ENCODE results near the gene LMBR1. TPM values are rescaled to one million over a fixed set of nuclear protein-coding genes. Genes with fewer than 3 reads are reported as not detected.
"Not testable (repeated sequence)": the region's sequence is repeated elsewhere in the genome, so short reads cannot be mapped to it uniquely, and the experiment has no call there.

The LMBR1 gene
- total and polyA plus RNA-seq, 2 donors (not counting 1 experiment from before 2014, with no cell fraction given): 19.7 to 85.2 TPM

GRCh38 chr7:156919132-156919713 is 26.2 kb upstream of the LMBR1 start:
- Mint-ChIP-seq H3K4me3 (no peak overlapping the region), H3K27ac (no peak overlapping the region), H3K27me3 (peaks cover 53% of the 10 kb centered on the region)

GRCh38 chr7:156918635-156919034 is 25.7 kb upstream of the LMBR1 start:
- H3K9me3 Mint-ChIP-seq (ENCODE audit: insufficient read depth): no peaks in the 10 kb centered on the region
- ChIA-PET CTCF (no interaction called here), POLR2A (no interaction called here)
- H3K36me3 ChIP-seq (replicated peaks in 1 of 2; ENCODE audit: control extremely low read depth in 1 of 2, control insufficient read depth in 1 of 2, extremely low read depth in 1 of 2, insufficient read depth in 2 of 2, low read length in 1 of 2): no peaks in the 10 kb centered on the region
- peaks cover 0 to 17% (median 0%) of the 10 kb centered on the region in 4 experiments for H3K27me3 ChIP-seq (replicated peaks in 1 of 4; ENCODE audit: control extremely low read depth in 1 of 4, control insufficient read depth in 3 of 4, insufficient read depth in 4 of 4, low read length in 3 of 4)
- H3K27ac ChIP-seq (ENCODE audit: low read length in 2 of 2): no peak overlapping the region
- H3K4me3 Mint-ChIP-seq: no peak overlapping the region
- no peak overlapping the region for H3K9ac ChIP-seq (ENCODE audit: low read length)
- no peak overlapping the region for H3K27ac Mint-ChIP-seq
- no peaks in the 10 kb centered on the region for H3K79me2 ChIP-seq (ENCODE audit: control insufficient read depth, insufficient read depth, low read length)
- intact Hi-C loops (cut with micrococcal nuclease): no loop called here
- WGBS (ENCODE audit: insufficient coverage): no CpG with 5 or more reads among the region's 1 CpG
- peaks cover 17% of the 10 kb centered on the region for H3K4me1 Mint-ChIP-seq
- ATAC-seq (ENCODE audit: low read depth): no peak
- no peak for DNase-seq
- H4K20me1 ChIP-seq (ENCODE audit: control insufficient read depth, insufficient read depth, low read length, poor library complexity, severe bottlenecking): no peaks in the 10 kb centered on the region
- no peak for TF ChIP-seq EZH2 (IDR thresholded peaks at IDR 0.05; ENCODE audit: borderline replicate concordance, insufficient read depth, low read depth, low read length, poor library complexity, severe bottlenecking)
- no peak for TF ChIP-seq CTCF (IDR thresholded peaks at IDR 0.05)
- H3K4me2 ChIP-seq (replicated peaks; ENCODE audit: low read depth, low read length, poor library complexity, severe bottlenecking): no peak overlapping the region
- no peak overlapping the region for H3K4me3 ChIP-seq (ENCODE audit: control extremely low read depth in 1 of 5, extremely low read depth in 1 of 5, insufficient read depth in 1 of 5, low read depth in 2 of 5, low read length in 4 of 5)
- H2AFZ ChIP-seq (ENCODE audit: insufficient read depth, low read depth, low read length, poor library complexity, severe bottlenecking): no peak overlapping the region
- H3K9me3 ChIP-seq (ENCODE audit: control extremely low read depth in 1 of 3, control insufficient read depth in 2 of 3, insufficient read depth in 1 of 3, low read length in 2 of 3): peaks cover 0 to 7% (median 0%) of the 10 kb centered on the region in 3 donors
- peaks cover 50% of the 10 kb centered on the region for H3K27me3 Mint-ChIP-seq
- peaks cover 0 to 6% of the 10 kb centered on the region in 2 donors for H3K4me1 ChIP-seq (ENCODE audit: control insufficient read depth in 2 of 2, insufficient read depth in 2 of 2, low read length in 2 of 2)

More at GRCh38 chr7:156919132-156919713, 26.2 kb upstream of the LMBR1 start:
- no peaks in the 10 kb centered on the region for H4K20me1 ChIP-seq (ENCODE audit: control insufficient read depth, insufficient read depth, low read length, poor library complexity, severe bottlenecking)
- intact Hi-C loops (cut with micrococcal nuclease): no loop called here
- ChIA-PET POLR2A (no interaction called here), CTCF (no interaction called here)
- Mint-ChIP-seq H3K9me3 (ENCODE audit: insufficient read depth) (no peaks in the 10 kb centered on the region), H3K4me1 (peaks cover 17% of the 10 kb centered on the region)
- TF ChIP-seq EZH2 (IDR thresholded peaks at IDR 0.05; ENCODE audit: borderline replicate concordance, insufficient read depth, low read depth, low read length, poor library complexity, severe bottlenecking) (no peak), CTCF (IDR thresholded peaks at IDR 0.05) (no peak)
- no peak for ATAC-seq (ENCODE audit: low read depth)
- no peak overlapping the region for H2AFZ ChIP-seq (ENCODE audit: insufficient read depth, low read depth, low read length, poor library complexity, severe bottlenecking)
- H3K4me3 ChIP-seq (ENCODE audit: control extremely low read depth in 1 of 5, extremely low read depth in 1 of 5, insufficient read depth in 1 of 5, low read depth in 2 of 5, low read length in 4 of 5): no peak overlapping the region
- H3K27ac ChIP-seq (ENCODE audit: low read length in 2 of 2): no peak overlapping the region
- peaks cover 0 to 6% of the 10 kb centered on the region in 2 donors for H3K4me1 ChIP-seq (ENCODE audit: control insufficient read depth in 2 of 2, insufficient read depth in 2 of 2, low read length in 2 of 2)
- WGBS (ENCODE audit: insufficient coverage): 85% methylated on average over 19 of the region's 19 CpGs
- no peak for DNase-seq
- no peak overlapping the region for H3K4me2 ChIP-seq (replicated peaks; ENCODE audit: low read depth, low read length, poor library complexity, severe bottlenecking)
- H3K36me3 ChIP-seq (replicated peaks in 1 of 2; ENCODE audit: control extremely low read depth in 1 of 2, control insufficient read depth in 1 of 2, extremely low read depth in 1 of 2, insufficient read depth in 2 of 2, low read length in 1 of 2): no peaks in the 10 kb centered on the region
- H3K79me2 ChIP-seq (ENCODE audit: control insufficient read depth, insufficient read depth, low read length): no peaks in the 10 kb centered on the region
- H3K9ac ChIP-seq (ENCODE audit: low read length): no peak overlapping the region
- H3K9me3 ChIP-seq (ENCODE audit: control extremely low read depth in 1 of 3, control insufficient read depth in 2 of 3, insufficient read depth in 1 of 3, low read length in 2 of 3): peaks cover 0 to 7% (median 0%) of the 10 kb centered on the region in 3 donors
- peaks cover 0 to 17% (median 0%) of the 10 kb centered on the region in 4 experiments for H3K27me3 ChIP-seq (replicated peaks in 1 of 4; ENCODE audit: control extremely low read depth in 1 of 4, control insufficient read depth in 3 of 4, insufficient read depth in 4 of 4, low read length in 3 of 4)

GRCh38 chr7:156909574-156910252 is 16.7 kb upstream of the LMBR1 start:
- H3K9ac ChIP-seq (ENCODE audit: low read length); H3K27ac Mint-ChIP-seq; H2AFZ ChIP-seq (ENCODE audit: insufficient read depth, low read depth, low read length, poor library complexity, severe bottlenecking); H3K36me3 ChIP-seq (replicated peaks in 1 of 2; ENCODE audit: control extremely low read depth in 1 of 2, control insufficient read depth in 1 of 2, extremely low read depth in 1 of 2, insufficient read depth in 2 of 2, low read length in 1 of 2); H3K4me1 Mint-ChIP-seq; H3K4me3 ChIP-seq (ENCODE audit: control extremely low read depth in 1 of 5, extremely low read depth in 1 of 5, insufficient read depth in 1 of 5, low read depth in 2 of 5, low read length in 4 of 5); H3K9me3 Mint-ChIP-seq (ENCODE audit: insufficient read depth); H4K20me1 ChIP-seq (ENCODE audit: control insufficient read depth, insufficient read depth, low read length, poor library complexity, severe bottlenecking); CTCF ChIA-PET; H3K4me1 ChIP-seq (ENCODE audit: control insufficient read depth in 2 of 2, insufficient read depth in 2 of 2, low read length in 2 of 2); H3K27me3 ChIP-seq (replicated peaks in 1 of 4; ENCODE audit: control extremely low read depth in 1 of 4, control insufficient read depth in 3 of 4, insufficient read depth in 4 of 4, low read length in 3 of 4); ATAC-seq (ENCODE audit: low read depth); DNase-seq; intact Hi-C loops (cut with micrococcal nuclease); H3K4me3 Mint-ChIP-seq; H3K27ac ChIP-seq (ENCODE audit: low read length in 2 of 2); H3K79me2 ChIP-seq (ENCODE audit: control insufficient read depth, insufficient read depth, low read length); H3K9me3 ChIP-seq (ENCODE audit: control extremely low read depth in 1 of 3, control insufficient read depth in 2 of 3, insufficient read depth in 1 of 3, low read length in 2 of 3); H3K4me2 ChIP-seq (replicated peaks; ENCODE audit: low read depth, low read length, poor library complexity, severe bottlenecking); POLR2A ChIA-PET: not testable (repeated sequence)
- peaks cover 11% of the 10 kb centered on the region for H3K27me3 Mint-ChIP-seq
- WGBS (ENCODE audit: insufficient coverage): no CpG with 5 or more reads among the region's 3 CpGs
